Nephron (organoid): ENCODE data around the gene AATF.

Experiments used
- H3K27ac Mint-ChIP-seq, 3 experiments: 2 replicates each; pipeline ENCODE4 v1.8.0; 2020; ENCODE audit warnings: mixed read lengths in 3 of 3, mild to moderate bottlenecking in 2 of 3, moderate library complexity in 1 of 3
- H3K27me3 Mint-ChIP-seq: 2 replicates; pipeline ENCODE4 v1.8.0; 2021; ENCODE audit warnings: low read depth, mild to moderate bottlenecking, moderate library complexity, mixed read lengths
- H3K36me3 Mint-ChIP-seq: 2 replicates; pipeline ENCODE4 v1.8.0; 2020; ENCODE audit warnings: low read depth, mixed read lengths
- H3K4me1 Mint-ChIP-seq: 2 replicates; pipeline ENCODE4 v1.8.0; 2020; ENCODE audit warnings: mixed read lengths
- H3K4me3 Mint-ChIP-seq, 3 experiments: 2 replicates each; pipeline ENCODE4 v1.8.0; 2020; ENCODE audit warnings: mild to moderate bottlenecking in 3 of 3, mixed read lengths in 3 of 3, moderate library complexity in 2 of 3
- H3K9me3 Mint-ChIP-seq: 2 replicates; pipeline ENCODE4 v1.8.0; 2020; ENCODE audit warnings: mixed read lengths
- CTCF ChIP-seq, 3 experiments: fragments of 200-600 bp; sonication (generic); IDR thresholded peaks; one replicate each; pipeline ENCODE4 v1.5.0; 2021; ENCODE audit warnings: antibody characterized with exemption in 3 of 3; ENCODE audit not compliant: unreplicated experiment in 3 of 3

Gene AATF

DNA sequence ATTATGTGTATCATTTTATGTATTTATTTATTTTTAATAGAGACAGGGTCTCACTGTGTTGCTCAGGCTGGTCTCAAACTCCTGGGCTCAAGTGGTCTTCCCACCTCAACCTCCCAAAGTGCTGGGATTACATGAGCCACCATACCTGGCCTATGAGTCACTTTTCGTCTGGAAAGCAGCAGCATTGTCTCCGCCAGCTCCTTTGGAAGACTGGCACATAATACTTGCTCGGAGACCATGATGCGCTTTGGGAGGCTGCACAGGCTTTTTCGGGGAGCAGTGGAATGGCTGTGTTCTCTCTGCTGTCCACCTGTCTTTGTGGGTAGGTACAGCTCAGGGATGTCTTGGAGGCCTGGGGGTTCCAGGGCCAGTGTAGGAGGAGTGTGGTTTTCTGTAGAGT, 102.2 kb downstream of the AATF start:
- Mint-ChIP-seq H3K4me1 (peaks cover 40% of the 10 kb centered on the region), H3K4me3 (no peak overlapping the region)

DNA sequence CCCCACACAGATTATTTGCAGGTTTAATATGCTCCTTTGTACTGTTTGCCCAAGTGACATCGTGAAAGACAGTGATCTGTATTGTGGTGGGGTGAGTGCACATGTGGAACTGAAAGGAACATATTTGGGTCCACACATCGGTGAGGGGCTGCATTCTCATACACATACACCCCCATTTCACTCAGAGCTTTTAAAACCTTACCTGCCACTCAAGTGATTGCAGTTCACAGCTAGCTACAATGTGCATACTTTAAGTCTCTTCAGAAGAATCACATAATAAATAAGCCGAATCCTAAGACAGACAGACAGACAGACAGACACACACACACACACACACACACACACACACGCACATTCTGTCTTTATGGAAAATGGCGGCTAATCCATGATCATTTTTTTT, 102.6 kb downstream of the AATF start:
- Mint-ChIP-seq H3K4me3 (no peak overlapping the region), H3K4me1 (peaks cover 40% of the 10 kb centered on the region), H3K27me3 (peaks cover 6% of the 10 kb centered on the region), H3K36me3 (peaks cover 16% of the 10 kb centered on the region), H3K27ac (peak overlapping the region in 2 of 3 experiments; percentile 83 to 96), H3K9me3 (no peaks in the 10 kb centered on the region)
- TF ChIP-seq CTCF (IDR thresholded peaks at IDR 0.05; ENCODE audit: unreplicated experiment in 3 of 3) = no peak

More for the DNA sequence above, 102.2 kb downstream of the AATF start:
- Mint-ChIP-seq H3K36me3 (peaks cover 12% of the 10 kb centered on the region), H3K27ac (peak overlapping the region in 2 of 3 experiments; percentile 83 to 96), H3K27me3 (peaks cover 8% of the 10 kb centered on the region), H3K9me3 (no peaks in the 10 kb centered on the region)
- no peak for TF ChIP-seq CTCF (IDR thresholded peaks at IDR 0.05; ENCODE audit: unreplicated experiment in 3 of 3)

- TF ChIP-seq CTCF (IDR thresholded peaks at IDR 0.05; ENCODE audit: unreplicated experiment in 3 of 3) = no peak
- H3K4me3 Mint-ChIP-seq = peak overlapping the region in 1 of 3 experiments; percentile 4
- H3K9me3 Mint-ChIP-seq = no peaks in the 10 kb centered on the region
- H3K36me3 Mint-ChIP-seq = peaks cover 20% of the 10 kb centered on the region
- H3K27ac Mint-ChIP-seq = peak overlapping the region; percentile 68 to 96 (median 83)
- peaks cover 36% of the 10 kb centered on the region for H3K4me1 Mint-ChIP-seq
- peaks cover 3% of the 10 kb centered on the region for H3K27me3 Mint-ChIP-seq
Observed at GRCh38 chr17:37051833-37052232, 103.1 kb downstream of the AATF start.

- peaks cover 3% of the 10 kb centered on the region for H3K27me3 Mint-ChIP-seq
- H3K4me3 Mint-ChIP-seq = no peak overlapping the region
- peaks cover 23% of the 10 kb centered on the region for H3K36me3 Mint-ChIP-seq
- H3K9me3 Mint-ChIP-seq = no peaks in the 10 kb centered on the region
- no peak for TF ChIP-seq CTCF (IDR thresholded peaks at IDR 0.05; ENCODE audit: unreplicated experiment in 3 of 3)
- H3K27ac Mint-ChIP-seq = peak overlapping the region; percentile 68 to 96 (median 83)
- H3K4me1 Mint-ChIP-seq = peaks cover 33% of the 10 kb centered on the region
Observed at GRCh38 chr17:37052450-37052849, 103.7 kb downstream of the AATF start.

DNA sequence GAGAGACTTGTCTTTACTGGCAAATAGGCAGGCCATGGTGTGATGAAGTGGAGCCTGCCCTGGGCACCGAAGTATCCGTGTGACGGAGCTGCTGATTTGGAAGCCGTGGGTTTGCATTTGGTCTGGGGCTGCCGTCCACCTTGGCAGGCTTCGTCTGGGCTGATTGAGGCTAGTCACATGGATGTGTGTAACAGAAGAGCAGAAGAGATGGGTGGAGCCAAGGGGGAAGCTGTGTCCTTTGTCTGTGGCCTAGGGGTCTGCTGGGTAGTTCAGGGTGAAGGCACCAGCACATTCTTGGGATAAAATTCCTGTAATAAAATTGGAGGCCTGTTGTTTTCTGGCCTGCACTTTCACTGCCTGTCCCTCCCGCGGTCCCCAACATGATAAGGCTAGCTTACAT, 106.1 kb downstream of the AATF start:
- peaks cover 27% of the 10 kb centered on the region for H3K36me3 Mint-ChIP-seq
- no peak for TF ChIP-seq CTCF (IDR thresholded peaks at IDR 0.05; ENCODE audit: unreplicated experiment in 3 of 3)
- H3K9me3 Mint-ChIP-seq = no peaks in the 10 kb centered on the region
- H3K27ac Mint-ChIP-seq = peak overlapping the region in 1 of 3 experiments; percentile 29
- H3K27me3 Mint-ChIP-seq = peaks cover under 1% of the 10 kb centered on the region
- no peak overlapping the region for H3K4me3 Mint-ChIP-seq
- H3K4me1 Mint-ChIP-seq = peaks cover 27% of the 10 kb centered on the region

DNA sequence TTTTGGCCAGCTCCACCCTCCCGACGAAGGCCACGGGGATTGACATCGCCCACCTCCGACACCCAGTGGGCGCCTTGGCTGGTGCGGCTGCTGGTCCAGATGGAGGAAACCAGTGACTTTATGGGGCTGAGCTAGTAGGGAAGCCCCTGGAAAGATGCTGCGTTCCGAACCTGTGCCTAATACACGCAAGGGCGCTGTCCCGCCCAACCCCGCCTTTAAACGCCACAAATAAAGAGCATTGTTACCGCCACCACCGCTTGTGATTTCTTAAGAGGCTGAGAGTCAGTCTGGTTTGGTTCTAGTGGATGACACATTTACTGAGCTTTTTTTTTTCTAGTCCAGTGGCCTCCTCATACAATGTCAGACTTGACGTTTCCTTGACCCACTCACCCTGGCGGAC, 107.9 kb downstream of the AATF start:
- peaks cover 27% of the 10 kb centered on the region for H3K36me3 Mint-ChIP-seq
- H3K4me1 Mint-ChIP-seq = peaks cover 29% of the 10 kb centered on the region
- H3K9me3 Mint-ChIP-seq = no peaks in the 10 kb centered on the region
- no peak overlapping the region for H3K4me3 Mint-ChIP-seq
- no peak for TF ChIP-seq CTCF (IDR thresholded peaks at IDR 0.05; ENCODE audit: unreplicated experiment in 3 of 3)
- peaks cover 2% of the 10 kb centered on the region for H3K27me3 Mint-ChIP-seq
- no peak overlapping the region for H3K27ac Mint-ChIP-seq
